Fibroblast of mammary gland (primary cell): ENCODE results near the gene RELN.
"Not testable (repeated sequence)": the region's sequence is repeated elsewhere in the genome, so short reads cannot be mapped to it uniquely, and the experiment has no call there.

Experiments
- DNase-seq: peaks from one replicate; pipeline ENCODE4 v3.0.0-alpha.2; 2010; ENCODE audit warnings: low read depth
- H3K4me3 ChIP-seq: 2 replicates; pipeline ENCODE4 v1.5.1; 2011; ENCODE audit warnings: low read depth, mild to moderate bottlenecking, low read length, moderate library complexity; ENCODE audit not compliant: control insufficient read depth
- CTCF ChIP-seq: conservative IDR thresholded peaks from 2 replicates; pipeline ENCODE4 v1.5.1; 2011; ENCODE audit warnings: low read depth, low read length, inconsistent platforms; ENCODE audit not compliant: control insufficient read depth, insufficient read depth

The RELN gene

GRCh38 chr7:103833401-103833800, 156.1 kb downstream of the RELN start:
- TF ChIP-seq CTCF, result no peak
- no peak for DNase-seq
- no peak overlapping the region for H3K4me3 ChIP-seq

- H3K4me3 ChIP-seq, result no peak overlapping the region
- TF ChIP-seq CTCF, result no peak
- no peak for DNase-seq
Observed at GRCh38 chr7:103832438-103832837, 157.0 kb downstream of the RELN start.

GRCh38 chr7:103824251-103824650, 165.2 kb downstream of the RELN start:
- TF ChIP-seq CTCF, result no peak
- H3K4me3 ChIP-seq, result no peak overlapping the region
- DNase-seq, result no peak

GRCh38 chr7:103823084-103823483, 166.4 kb downstream of the RELN start:
- TF ChIP-seq CTCF, result no peak
- DNase-seq, result no peak
- no peak overlapping the region for H3K4me3 ChIP-seq

- no peak for TF ChIP-seq CTCF
- DNase-seq, result no peak
- H3K4me3 ChIP-seq, result no peak overlapping the region
Observed at GRCh38 chr7:103821092-103821491, 168.4 kb downstream of the RELN start.

GRCh38 chr7:103815972-103816371, 173.5 kb downstream of the RELN start:
- not testable (repeated sequence) for H3K4me3 ChIP-seq

GRCh38 chr7:103813970-103814369, 175.5 kb downstream of the RELN start:
- no peak for TF ChIP-seq CTCF

More at GRCh38 chr7:103815972-103816371, 173.5 kb downstream of the RELN start:
- DNase-seq, result not testable (repeated sequence)

More at GRCh38 chr7:103813970-103814369, 175.5 kb downstream of the RELN start:
- H3K4me3 ChIP-seq, result no peak overlapping the region
- DNase-seq, result no peak
